Astrocyte (in vitro differentiated cells and primary cell): Measurements from ENCODE around the gene SOCS6. TPM values are rescaled to one million over a fixed set of nuclear protein-coding genes. Genes with fewer than 3 reads are reported as not detected.

ENCODE experiments used
- DNase-seq: peaks from one replicate; pipeline ENCODE4 v3.0.0-alpha.2; 2010; ENCODE audit warnings: low read depth
- FAIRE-seq: peaks from 2 replicates; lab custom pipeline; 2011; peaks lifted over from hg19 to GRCh38; lab: Jason Lieb, UNC
- H2AFZ ChIP-seq: 2 replicates; pipeline ENCODE4 v1.6.0; 2012; ENCODE audit warnings: low read depth, low read length, inconsistent platforms
- H3K27ac ChIP-seq: 2 replicates; pipeline ENCODE4 v1.5.1; 2011; ENCODE audit warnings: low read depth, low read length, inconsistent platforms
- H3K27me3 ChIP-seq: 2 replicates; pipeline ENCODE4 v1.6.0; 2011; ENCODE audit warnings: low read length, inconsistent platforms; ENCODE audit not compliant: insufficient read depth
- H3K36me3 ChIP-seq: 2 replicates; pipeline ENCODE4 v1.5.1; 2011; ENCODE audit warnings: low read length, inconsistent platforms; ENCODE audit not compliant: insufficient read depth
- H3K4me1 ChIP-seq: 2 replicates; pipeline ENCODE4 v1.5.1; 2011; ENCODE audit warnings: low read length, inconsistent platforms; ENCODE audit not compliant: insufficient read depth
- H3K4me2 ChIP-seq: 2 replicates; pipeline ENCODE4 v1.6.0; 2012; ENCODE audit warnings: low read length, inconsistent platforms
- H3K4me3 ChIP-seq: 2 replicates; pipeline ENCODE4 v1.5.1; 2011; ENCODE audit warnings: low read depth, mild to moderate bottlenecking, low read length, inconsistent platforms; ENCODE audit not compliant: insufficient read depth
- H3K79me2 ChIP-seq: 2 replicates; pipeline ENCODE4 v1.6.0; 2012; ENCODE audit warnings: mild to moderate bottlenecking, low read length, inconsistent platforms; ENCODE audit not compliant: insufficient read depth
- H3K9ac ChIP-seq: 2 replicates; pipeline ENCODE4 v1.6.0; 2012; ENCODE audit warnings: mild to moderate bottlenecking, low read length, inconsistent platforms
- H3K9me3 ChIP-seq: 2 replicates; pipeline ENCODE4 v1.5.1; 2012; ENCODE audit warnings: low read depth, mild to moderate bottlenecking, low read length, inconsistent platforms; ENCODE audit not compliant: insufficient read depth
- H4K20me1 ChIP-seq: 2 replicates; pipeline ENCODE4 v1.6.0; 2012; ENCODE audit warnings: low read length, inconsistent platforms; ENCODE audit not compliant: insufficient read depth
- H3K27ac Mint-ChIP-seq: one replicate; pipeline ENCODE4 v1.8.0; 2021; ENCODE audit warnings: mild to moderate bottlenecking, mixed read lengths; ENCODE audit not compliant: unreplicated experiment
- H3K27me3 Mint-ChIP-seq: one replicate; pipeline ENCODE4 v1.8.0; 2021; ENCODE audit warnings: low read depth, mixed read lengths; ENCODE audit not compliant: unreplicated experiment
- H3K36me3 Mint-ChIP-seq: one replicate; pipeline ENCODE4 v1.8.0; 2021; ENCODE audit warnings: low read depth, mixed read lengths; ENCODE audit not compliant: unreplicated experiment
- H3K4me1 Mint-ChIP-seq: one replicate; pipeline ENCODE4 v1.8.0; 2021; ENCODE audit warnings: low read depth, mixed read lengths; ENCODE audit not compliant: unreplicated experiment
- H3K4me3 Mint-ChIP-seq: one replicate; pipeline ENCODE4 v1.8.0; 2021; ENCODE audit warnings: mild to moderate bottlenecking, moderate library complexity, mixed read lengths; ENCODE audit not compliant: unreplicated experiment
- H3K9me3 Mint-ChIP-seq: one replicate; pipeline ENCODE4 v1.8.0; 2021; ENCODE audit warnings: mild to moderate bottlenecking, mixed read lengths; ENCODE audit not compliant: unreplicated experiment
- CTCF ChIP-seq: IDR thresholded peaks from 2 replicates; pipeline ENCODE4 v1.5.1; 2011; ENCODE audit warnings: low read depth, mild to moderate bottlenecking, inconsistent platforms, low read length, moderate library complexity; ENCODE audit not compliant: insufficient read depth
- EZH2 ChIP-seq: IDR thresholded peaks from 2 replicates; pipeline ENCODE4 v1.6.1; 2012; ENCODE audit warnings: mild to moderate bottlenecking, low read length, inconsistent platforms; ENCODE audit not compliant: insufficient read depth
- total RNA-seq: library from RNA; stranded (reverse); gene quantifications from 2 replicates; pipeline ENCODE4 v1.2.1, GENCODE V29; 2021

Gene SOCS6
- total RNA-seq, 1 donor from 2014 or later: 24.1 TPM

- TF ChIP-seq EZH2 (no peak), CTCF (no peak)
- no peaks in the 10 kb centered on the region for H3K36me3 ChIP-seq
- DNase-seq: no peak
- peak overlapping the region; percentile 26 for H2AFZ ChIP-seq
- Mint-ChIP-seq H3K27me3 (no peaks in the 10 kb centered on the region), H3K4me3 (no peak overlapping the region), H3K27ac (no peak overlapping the region), H3K9me3 (no peaks in the 10 kb centered on the region), H3K4me1 (peaks cover 8% of the 10 kb centered on the region), H3K36me3 (no peaks in the 10 kb centered on the region)
- no peak overlapping the region for H3K4me2 ChIP-seq
- H3K9me3 ChIP-seq: no peaks in the 10 kb centered on the region
- FAIRE-seq: no peak
- H3K9ac ChIP-seq: no peak overlapping the region
- peaks cover 13% of the 10 kb centered on the region for H3K4me1 ChIP-seq
- no peak overlapping the region for H3K27ac ChIP-seq
- no peak overlapping the region for H3K4me3 ChIP-seq
- no peaks in the 10 kb centered on the region for H4K20me1 ChIP-seq
- no peaks in the 10 kb centered on the region for H3K79me2 ChIP-seq
- H3K27me3 ChIP-seq: no peaks in the 10 kb centered on the region
Measured at GRCh38 chr18:70377857-70378701, 89.2 kb downstream of the SOCS6 start.

Other genes starting within 250 kb of the SOCS6 start
- 5.2 and 6.3 TPM in 2 replicates for gene RTTN, start 83.4 kb upstream of the SOCS6 start, total RNA-seq